GM10266 (cell line): Measurements from ENCODE around the gene SEC23A.
"Not testable (repeated sequence)": the region's sequence is repeated elsewhere in the genome, so short reads cannot be mapped to it uniquely, and the experiment has no call there.

ENCODE experiments used
- DNase-seq: peaks from one replicate; pipeline ENCODE4 v3.0.0; 2012; ENCODE audit errors: extremely low spot score
- TF ChIP-seq, protein P1 (sequence below): IDR thresholded peaks from 2 replicates; pipeline ENCODE4 v1.5.1; 2012; ENCODE audit warnings: mild to moderate bottlenecking, low read depth; ENCODE audit not compliant: control insufficient read depth, insufficient read depth; ENCODE audit errors: missing control alignments

Gene SEC23A

DNA sequence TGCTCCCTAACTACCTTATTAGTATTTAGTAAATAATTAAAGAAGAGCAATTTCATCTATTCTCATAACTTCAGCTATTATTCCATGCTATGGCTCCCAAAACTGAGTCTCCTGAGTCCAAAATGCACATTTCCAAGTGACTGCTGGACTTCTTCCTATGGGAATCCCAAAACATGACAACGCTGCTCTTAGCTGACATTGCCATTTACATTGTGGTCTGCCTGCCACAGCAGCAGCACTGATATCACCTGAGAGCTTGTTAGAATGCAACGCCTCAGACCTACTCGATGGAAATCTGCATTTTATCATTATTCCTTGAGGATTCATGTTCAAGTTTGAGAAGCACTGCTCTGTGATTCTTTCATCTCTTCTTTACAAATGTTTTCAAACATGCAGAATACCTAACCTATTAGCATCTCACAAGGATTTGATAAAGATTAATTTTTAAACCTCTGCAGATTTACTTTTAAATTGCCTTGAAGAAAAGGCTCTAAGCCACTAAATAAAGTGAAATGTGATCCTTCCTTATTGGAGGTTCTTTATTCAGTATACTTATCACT, 77.7 kb downstream of the SEC23A start:
- TF ChIP-seq, protein P1, sequence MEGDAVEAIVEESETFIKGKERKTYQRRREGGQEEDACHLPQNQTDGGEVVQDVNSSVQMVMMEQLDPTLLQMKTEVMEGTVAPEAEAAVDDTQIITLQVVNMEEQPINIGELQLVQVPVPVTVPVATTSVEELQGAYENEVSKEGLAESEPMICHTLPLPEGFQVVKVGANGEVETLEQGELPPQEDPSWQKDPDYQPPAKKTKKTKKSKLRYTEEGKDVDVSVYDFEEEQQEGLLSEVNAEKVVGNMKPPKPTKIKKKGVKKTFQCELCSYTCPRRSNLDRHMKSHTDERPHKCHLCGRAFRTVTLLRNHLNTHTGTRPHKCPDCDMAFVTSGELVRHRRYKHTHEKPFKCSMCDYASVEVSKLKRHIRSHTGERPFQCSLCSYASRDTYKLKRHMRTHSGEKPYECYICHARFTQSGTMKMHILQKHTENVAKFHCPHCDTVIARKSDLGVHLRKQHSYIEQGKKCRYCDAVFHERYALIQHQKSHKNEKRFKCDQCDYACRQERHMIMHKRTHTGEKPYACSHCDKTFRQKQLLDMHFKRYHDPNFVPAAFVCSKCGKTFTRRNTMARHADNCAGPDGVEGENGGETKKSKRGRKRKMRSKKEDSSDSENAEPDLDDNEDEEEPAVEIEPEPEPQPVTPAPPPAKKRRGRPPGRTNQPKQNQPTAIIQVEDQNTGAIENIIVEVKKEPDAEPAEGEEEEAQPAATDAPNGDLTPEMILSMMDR, result no peak
- DNase-seq, result no peak

DNA sequence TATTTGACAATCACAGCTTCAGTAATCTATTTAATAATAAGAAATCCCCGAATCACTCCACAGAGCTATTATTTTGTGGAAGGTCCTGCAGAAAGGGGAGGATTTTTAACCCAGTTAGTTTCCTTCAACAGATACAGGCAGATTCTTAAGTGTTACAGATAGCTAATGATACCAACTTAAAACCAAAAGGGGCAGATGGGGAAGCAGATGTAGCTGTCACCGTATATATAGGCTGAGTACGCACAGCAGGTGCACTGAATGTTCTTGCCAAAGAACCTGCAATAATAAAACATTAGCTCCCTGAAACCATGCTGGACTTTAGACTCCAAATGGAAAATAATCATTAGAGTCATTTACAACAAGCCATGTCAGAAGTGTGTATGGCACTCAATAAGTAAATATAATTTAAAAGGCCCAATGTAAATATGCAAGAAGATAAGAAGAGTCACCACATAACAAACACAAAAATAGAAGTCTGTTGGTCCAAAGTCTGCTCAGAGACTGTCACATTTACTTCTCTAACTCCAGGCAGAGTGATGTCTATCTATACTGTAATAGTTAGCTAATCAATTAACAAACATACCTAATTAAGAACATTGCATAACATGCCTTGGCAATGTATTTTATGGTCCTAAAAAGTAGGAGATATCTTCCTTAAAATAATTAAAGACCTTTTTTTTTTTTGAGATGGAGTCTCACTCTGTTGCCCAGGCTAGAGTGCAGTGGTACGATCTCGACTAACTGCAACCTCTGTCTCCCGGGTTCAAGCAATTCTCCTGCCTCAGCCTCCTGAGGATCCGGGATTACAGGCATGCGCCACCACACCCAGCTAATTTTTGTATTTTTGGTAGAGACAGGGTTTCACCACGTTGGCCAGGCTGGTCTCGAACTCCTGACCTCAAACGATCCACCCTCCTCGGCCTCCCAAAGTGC, 78.8 kb downstream of the SEC23A start:
- no peak for DNase-seq
- TF ChIP-seq, protein P1, result no peak

DNA sequence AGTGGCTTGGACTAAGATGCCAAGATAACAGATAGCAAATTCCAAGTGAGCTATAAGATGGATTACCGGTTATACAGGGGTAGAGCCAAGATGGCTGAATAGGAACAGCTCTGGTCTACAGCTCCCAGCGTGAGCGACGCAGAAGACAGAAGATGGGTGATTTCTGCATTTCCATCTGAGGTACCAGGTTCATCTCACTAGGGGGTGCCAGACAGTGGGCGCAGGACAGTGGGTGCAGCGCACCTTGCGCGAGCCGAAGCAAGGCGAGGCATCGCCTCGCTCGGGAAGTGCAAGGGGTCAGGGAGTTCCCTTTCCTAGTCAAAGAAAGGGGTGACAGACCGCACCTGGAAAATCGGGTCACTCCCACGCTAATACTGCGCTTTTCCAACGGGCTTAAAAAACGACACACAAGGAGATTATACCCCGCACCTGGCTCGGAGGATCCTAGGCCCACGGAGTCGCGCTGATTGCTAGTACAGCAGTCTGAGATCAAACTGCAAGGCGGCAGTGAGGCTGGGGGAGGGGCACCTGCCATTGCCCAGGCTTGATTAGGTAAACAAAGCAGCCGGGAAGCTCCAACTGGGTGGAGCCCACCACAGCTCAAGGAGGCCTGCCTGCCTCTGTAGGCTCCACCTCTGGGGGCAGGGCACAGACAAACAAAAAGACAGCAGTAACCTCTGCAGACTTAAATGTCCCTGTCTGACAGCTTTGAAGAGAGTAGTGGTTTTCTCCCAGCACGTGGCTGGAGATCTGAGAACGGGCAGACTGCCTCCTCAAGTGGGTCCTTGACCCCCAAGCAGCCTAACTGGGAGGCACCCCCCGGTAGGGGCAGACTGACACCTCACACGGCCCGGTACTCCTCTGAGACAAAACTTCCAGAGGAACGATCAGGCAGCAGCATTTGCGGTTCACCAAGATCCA, 85.7 kb downstream of the SEC23A start:
- not testable (repeated sequence) for DNase-seq

DNA sequence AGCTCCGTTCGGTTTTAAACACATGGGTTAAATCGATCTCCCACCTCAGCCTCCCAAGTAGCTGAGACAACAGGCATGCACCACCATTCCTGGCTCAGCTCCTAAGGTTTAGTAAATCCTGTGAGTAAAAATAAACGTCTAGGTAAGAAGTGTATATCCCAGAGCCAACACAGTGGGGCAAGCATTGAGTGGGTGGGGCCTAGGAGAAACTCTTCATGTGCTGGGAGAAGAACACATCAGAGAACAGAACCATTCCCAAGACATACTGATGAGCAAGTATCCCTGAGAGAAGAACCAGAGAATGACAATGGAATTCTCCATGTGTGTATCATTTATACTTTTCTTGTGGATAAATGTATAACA, 86.3 kb downstream of the SEC23A start:
- TF ChIP-seq, protein P1, result no peak
- DNase-seq, result no peak

DNA sequence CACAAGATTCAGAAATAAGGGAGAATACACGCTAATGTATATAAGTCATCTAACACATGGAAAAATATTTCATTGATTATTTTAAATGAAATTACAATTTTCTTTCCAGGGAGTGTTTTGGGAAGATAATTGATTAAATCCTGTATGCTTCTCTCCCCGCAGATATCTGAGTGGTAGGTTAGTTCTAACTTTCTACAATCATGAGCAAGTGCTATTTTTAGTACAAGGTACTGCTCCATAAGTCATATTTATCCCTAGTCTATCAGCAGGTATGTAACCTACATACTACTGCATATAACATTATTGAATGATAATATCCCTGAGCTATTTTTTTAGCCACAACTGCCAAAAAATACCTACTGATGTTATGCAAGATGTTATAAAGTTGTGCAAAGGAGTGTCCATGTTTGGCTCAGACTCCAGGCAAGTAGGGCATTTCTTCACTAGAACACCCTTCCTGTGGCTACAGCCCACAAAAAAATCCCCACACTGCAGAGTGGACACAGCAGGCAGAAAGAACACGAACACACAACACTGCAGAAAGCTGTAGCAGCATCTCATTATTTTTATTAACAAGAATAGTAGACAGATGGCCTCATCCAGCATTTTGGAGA, 87.0 kb downstream of the SEC23A start:
- DNase-seq, result no peak
- TF ChIP-seq, protein P1, result no peak

DNA sequence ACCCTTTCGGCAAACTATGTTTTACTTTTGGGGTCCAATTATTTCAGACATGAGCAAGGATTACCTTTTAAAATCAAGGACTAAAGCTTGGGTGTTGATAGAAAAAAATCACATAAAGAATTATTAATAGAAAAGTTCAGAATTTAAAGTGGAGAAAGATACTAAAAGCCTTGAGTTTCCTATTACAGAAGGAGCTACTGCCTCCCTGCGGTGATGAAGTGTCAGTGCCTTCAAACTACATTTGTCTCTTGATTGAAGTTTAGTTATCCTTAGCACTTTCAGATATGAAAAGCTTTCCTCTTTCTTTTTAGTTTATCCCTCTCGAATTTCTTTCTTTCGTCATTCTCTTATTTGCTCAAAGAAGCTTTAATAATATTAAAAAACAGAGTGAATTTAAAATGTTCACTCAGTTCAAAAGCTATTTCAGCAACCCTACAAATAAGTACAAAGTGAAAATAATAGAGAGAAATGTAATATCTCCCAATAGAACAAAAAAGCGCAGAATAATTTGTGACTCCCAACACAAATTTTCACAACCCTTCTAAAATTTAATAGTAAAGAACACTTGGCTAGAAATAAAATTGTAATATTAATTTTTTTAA, 87.6 kb downstream of the SEC23A start:
- TF ChIP-seq, protein P1, result peak; percentile 76
- peak; percentile 45 for DNase-seq

DNA sequence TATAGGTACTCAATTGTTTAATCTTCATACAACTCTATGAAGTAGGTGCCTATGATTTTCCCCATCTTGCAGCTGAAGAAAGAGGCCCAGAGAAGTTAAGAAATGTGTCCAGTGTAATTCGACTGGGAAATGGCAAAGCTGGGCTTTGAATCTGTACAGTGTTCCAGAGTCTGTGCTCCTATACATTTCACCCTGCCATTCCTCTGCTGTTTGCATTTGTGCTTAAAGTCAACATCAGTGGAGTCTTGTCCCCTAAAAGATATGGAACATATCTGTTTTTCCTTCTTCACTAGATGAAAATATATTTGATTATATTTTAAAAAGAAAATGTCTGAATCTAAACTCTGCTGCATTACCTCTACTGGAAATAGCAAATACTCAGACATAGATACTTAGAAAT, 88.6 kb downstream of the SEC23A start:
- TF ChIP-seq, protein P1, result no peak
- DNase-seq, result no peak

DNA sequence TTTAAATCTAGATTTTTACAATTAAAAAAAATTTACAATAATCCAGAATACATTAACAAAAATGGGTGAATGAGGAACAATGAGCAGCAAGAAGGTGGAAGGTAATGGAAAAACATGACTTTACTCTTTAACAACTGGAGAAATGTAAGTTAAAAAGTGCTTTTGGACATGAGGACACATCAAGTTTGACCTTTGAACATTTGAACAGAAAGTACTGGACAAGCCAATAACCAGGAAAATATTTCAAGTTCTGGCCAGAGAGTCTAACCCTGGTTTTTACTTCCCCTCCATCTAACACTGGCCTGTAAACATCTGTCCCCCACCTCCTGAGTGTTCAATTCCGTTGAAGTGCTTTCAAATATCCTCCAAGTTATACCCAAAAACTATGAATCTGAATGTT, 94.1 kb downstream of the SEC23A start:
- not testable (repeated sequence) for DNase-seq
